GM21576 (cell line): Measurements from ENCODE around the gene ERG.

Source experiments
- ATAC-seq: cut with Tn5 transposase; IDR thresholded peaks from one replicate; pipeline ENCODE4 v1.9.1; 2021; ENCODE audit warnings: mild to moderate bottlenecking, moderate library complexity; ENCODE audit not compliant: unreplicated experiment

Gene ERG

GRCh38 chr21:38475519-38475918 is 22.8 kb downstream of the ERG start:
- ATAC-seq, result no peak

GRCh38 chr21:38474796-38475195 is 23.5 kb downstream of the ERG start:
- ATAC-seq, result no peak

GRCh38 chr21:38474124-38474523 is 24.2 kb downstream of the ERG start:
- ATAC-seq, result no peak

DNA sequence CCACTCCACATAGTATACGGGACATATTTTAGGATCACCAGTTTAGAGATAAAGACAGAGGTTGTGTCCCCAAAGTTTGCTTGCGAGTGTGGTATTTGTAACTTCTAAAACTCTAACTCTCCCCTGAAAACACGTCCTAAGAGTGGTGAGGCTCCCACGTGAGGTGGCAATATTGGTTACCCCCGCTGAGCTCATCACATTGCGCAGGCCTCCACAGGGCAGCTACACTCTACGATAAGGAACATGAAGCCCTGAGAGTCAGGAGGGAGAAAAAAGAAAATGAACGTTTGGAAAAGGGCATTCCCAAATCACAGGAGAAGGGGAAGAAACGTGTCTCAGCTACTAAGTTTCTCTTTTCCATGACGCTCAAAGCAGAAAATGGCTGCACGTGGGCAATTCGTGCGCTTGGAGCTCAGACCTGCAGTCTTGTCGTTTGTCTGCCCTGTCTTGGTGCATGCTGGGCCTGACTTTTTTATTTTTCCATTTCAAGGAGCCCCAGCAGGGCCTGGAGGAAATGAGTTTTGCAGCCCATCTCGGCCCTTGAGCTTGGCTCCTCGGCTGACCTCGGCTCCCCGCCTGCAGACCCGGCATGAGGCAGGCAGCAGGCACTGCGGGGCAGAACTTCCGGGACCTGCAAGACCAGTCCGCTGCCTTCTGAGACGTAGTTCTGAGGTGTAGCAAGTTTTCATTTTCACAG is 25.7 kb downstream of the ERG start:
- ATAC-seq, result no peak

- no peak for ATAC-seq
These were observed 26.5 kb downstream of the ERG start for GRCh38 chr21:38471766-38472165.

GRCh38 chr21:38470755-38471154 is 27.5 kb downstream of the ERG start:
- no peak for ATAC-seq

- ATAC-seq, result no peak
These were observed 28.6 kb downstream of the ERG start for GRCh38 chr21:38469642-38470041.

DNA sequence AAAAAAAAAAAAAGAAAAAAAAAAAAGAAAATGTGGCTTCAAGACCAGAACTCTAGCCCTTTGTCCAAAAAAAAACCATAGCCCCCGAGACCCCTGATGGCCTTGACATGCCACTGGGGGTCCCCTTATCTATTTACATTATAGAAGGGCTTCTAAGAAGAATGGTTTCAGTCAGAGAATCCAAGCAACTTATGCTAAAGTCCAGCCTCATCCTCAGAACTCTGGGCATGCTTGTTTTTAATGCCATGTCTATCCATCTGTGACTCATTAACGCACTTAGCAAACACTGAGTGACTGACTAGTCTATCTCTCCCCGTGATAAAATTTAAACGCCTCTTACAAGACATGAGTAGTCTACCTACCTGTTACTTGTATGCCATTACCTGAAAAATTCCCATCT is 29.3 kb downstream of the ERG start:
- ATAC-seq, result no peak

- no peak for ATAC-seq
These were observed 30.4 kb downstream of the ERG start for GRCh38 chr21:38467911-38468310.

DNA sequence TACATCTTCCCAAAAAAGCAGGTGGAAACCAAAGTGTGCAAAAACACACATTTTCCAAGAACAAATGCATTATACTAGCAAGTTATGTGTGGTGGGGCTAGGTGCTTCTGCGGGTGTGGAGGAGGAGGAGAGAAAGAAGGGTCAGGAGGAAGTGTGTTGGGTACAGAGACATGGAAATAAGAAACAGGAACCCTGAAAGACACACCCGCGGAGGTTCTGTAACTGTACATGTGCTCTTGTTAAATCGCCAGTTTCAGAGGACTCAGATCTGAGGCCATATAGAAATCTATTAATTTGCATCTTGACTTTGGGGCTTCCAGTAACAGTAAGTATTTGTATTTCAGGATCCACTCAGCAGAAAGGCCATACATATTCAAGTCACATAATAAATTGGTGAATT is 30.9 kb downstream of the ERG start:
- ATAC-seq, result no peak

DNA sequence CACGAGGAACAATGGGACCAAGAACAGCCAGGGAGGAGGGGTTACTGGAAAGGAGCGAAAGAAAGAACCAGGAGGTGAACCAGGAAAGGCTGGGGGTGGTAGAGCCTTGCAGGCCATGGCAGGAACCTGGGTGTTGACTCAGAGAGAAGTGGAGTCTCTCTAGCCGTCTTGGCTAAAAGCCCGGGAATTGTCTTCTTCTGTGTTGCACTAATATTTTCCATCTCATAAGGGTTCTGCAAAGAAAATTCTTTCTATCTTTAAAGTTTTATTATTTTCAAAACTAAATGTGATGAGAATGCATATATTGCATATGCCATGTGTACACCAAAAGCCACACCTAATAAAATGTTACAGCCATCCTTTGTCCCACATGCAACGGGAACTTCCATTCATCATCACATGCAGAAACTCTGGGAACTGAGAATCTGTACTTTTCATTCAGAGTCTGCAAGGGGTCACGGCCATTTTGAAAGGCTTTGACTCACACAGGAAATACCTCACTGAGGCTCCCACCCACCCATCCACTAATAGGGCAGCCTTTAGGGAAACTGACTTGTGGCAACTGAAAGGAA is 38.0 kb downstream of the ERG start:
- no peak for ATAC-seq

GRCh38 chr21:38459490-38459889 is 38.8 kb downstream of the ERG start:
- no peak for ATAC-seq

GRCh38 chr21:38455403-38455802 is 42.9 kb downstream of the ERG start:
- no peak for ATAC-seq

DNA sequence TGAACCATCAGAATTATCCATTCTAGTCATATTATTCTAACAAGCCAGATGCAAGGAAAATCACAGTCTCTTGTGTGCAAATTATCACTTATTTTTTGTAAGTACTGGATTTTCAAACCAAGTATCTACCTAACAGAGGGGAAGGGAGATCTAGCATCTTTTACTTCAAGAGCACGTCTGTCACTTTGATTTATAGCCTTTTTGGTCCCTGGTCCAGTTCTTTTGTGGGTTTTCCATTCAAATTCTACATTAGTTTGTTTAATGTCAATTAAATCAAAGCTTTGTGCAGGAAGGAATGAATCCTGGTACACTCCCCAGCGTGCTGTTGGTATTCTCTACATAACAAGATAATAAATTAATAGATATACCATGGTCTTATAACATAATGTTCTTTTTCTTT is 43.6 kb downstream of the ERG start:
- ATAC-seq, result no peak

DNA sequence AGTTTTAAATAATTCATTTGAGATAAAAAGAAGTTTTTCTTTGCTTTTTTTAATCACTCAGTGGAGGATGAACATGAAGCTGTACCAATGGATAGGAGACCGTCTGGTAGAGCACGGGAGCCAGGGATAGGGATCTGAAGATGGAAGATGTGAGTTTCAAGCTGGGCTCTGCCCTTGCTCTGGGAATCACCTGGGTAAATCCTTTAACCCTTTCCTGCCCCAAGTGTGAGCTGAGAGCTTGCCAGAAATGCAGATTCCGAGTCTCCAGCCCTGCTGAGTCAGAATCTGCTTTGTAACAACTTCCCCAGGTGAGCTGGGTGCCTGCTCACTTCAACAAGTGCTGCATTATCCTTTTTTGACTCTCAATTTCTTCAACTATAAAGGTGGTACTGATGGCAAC is 44.1 kb downstream of the ERG start:
- ATAC-seq, result no peak

- ATAC-seq, result no peak
These were observed 49.4 kb downstream of the ERG start for GRCh38 chr21:38448671-38449385.

DNA sequence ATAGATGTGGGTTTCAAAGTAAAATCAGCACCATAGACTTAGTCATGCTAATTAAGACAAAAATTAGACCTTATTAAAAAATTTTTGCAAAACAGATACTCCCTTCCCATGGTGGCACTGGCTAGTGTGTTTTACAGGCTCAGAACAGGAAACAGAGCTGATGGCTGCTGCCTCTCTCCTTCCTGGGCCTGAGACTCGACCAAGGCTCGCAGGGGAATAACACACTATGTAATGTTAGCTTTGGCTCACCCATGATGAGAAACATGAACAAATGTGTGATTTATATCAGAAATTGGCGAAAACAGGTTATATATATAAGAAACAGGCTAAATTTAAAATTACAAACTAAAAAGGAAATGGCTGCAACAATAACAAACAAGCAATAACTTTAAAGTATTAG is 50.7 kb downstream of the ERG start:
- no peak for ATAC-seq

GRCh38 chr21:38444691-38445090 is 53.6 kb downstream of the ERG start:
- ATAC-seq, result no peak

GRCh38 chr21:38443110-38443509 is 55.2 kb downstream of the ERG start:
- no peak for ATAC-seq

- ATAC-seq, result no peak
These were observed 57.1 kb downstream of the ERG start for GRCh38 chr21:38441153-38441552.

- no peak for ATAC-seq
These were observed 57.5 kb downstream of the ERG start for GRCh38 chr21:38440746-38441145.

GRCh38 chr21:38439957-38440356 is 58.3 kb downstream of the ERG start:
- no peak for ATAC-seq
